SK-N-MC (cell line): Measurements from ENCODE around the gene CRACR2A.

Experiments
- EZH2 ChIP-seq: fragments of 200-600 bp; sonication (generic); IDR thresholded peaks from one replicate; pipeline ENCODE4 v1.6.1; 2017; ENCODE audit warnings: antibody characterized with exemption
- POLR2AphosphoS5 ChIP-seq: IDR thresholded peaks from 2 replicates; pipeline ENCODE4 v1.6.1; 2012; ENCODE audit warnings: mild to moderate bottlenecking, low read depth, low read length, borderline replicate concordance

- TF ChIP-seq POLR2AphosphoS5 (no peak), EZH2 (no peak)
Observed at GRCh38 chr12:3617565-3617964, 135.3 kb downstream of the CRACR2A start.
